Measurements from ENCODE around the gene ZNF654.
A peak's percentile ranks its signal among the peaks of the same experiment; 100 is the strongest.
"Not testable (repeated sequence)": the region's sequence is repeated elsewhere in the genome, so short reads cannot be mapped to it uniquely, and the experiment has no call there.

Gene ZNF654
- long read RNA-seq, full-length matches to known transcripts, result 40 of 73 reads
- long read RNA-seq, partial matches to known transcripts, result 21 of 73 reads
- long read RNA-seq, other reads (novel, unspliced or antisense), result 12 of 73 reads

DNA sequence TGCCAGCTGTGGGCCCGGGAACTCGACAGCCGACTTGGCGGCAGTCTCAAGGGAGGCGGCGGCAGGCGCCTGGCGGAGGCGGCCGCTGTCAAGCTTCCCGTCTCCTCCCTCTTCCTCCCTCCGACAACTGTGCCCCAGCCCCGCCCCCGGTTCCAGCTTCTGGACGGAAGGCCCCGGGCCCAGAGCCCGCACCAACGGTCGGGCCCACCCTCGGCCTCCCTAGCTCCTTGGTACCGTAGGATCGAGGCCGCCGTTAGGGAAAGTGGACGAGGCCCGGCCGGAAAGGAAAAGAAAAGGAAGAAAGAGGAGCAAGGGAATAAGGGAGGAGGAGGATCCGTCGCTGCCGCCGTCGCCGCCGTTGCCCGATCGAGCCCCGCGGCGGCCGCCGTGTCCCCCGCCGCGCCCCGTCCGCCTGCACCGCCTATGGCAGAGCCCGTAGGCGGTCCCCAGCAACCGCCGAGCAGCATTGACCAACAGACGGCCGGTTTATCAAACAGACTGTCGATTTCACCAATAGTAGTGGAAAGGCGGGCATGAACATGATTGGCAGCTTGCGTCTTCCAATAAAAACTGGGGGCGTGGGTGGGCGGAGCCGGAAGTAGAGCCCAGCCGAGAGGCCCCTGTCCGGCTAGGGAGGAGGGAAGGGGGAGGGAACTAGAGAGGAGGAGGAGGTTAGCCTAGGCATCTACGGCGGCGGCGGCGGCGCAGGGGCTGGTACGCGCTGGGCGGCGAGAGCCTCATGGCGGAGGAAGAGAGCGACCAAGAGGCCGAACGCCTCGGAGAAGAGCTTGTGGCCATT, at the start of gene ZNF654, which contains the start of gene CGGBP1:
TSS of gene ZNF654 (plus strand) at position 675 of the 799 bp plus-strand sequence. CDS start at position 740, 65 bp downstream.
TSS of gene CGGBP1 (minus strand) at position 425 of the 799 bp plus-strand sequence. CDS start 3,029 bp downstream, outside the sequence.
- no peaks in the 10 kb centered on the region for H3K27me3 ChIP-seq (ENCODE audit: insufficient read depth, poor library complexity, severe bottlenecking)
- peak within 1 kb of the TSS; percentile 92 for H3K4me3 ChIP-seq (replicated peaks; ENCODE audit: insufficient read depth, low read length)
- peak within 1 kb of the TSS; percentile 96 for H3K27ac ChIP-seq (replicated peaks)
- DNase-seq (ENCODE audit: low read depth in 1 of 2, low spot score in 1 of 2), result peak; percentile 85 to 99
- TF ChIP-seq, protein P1, sequence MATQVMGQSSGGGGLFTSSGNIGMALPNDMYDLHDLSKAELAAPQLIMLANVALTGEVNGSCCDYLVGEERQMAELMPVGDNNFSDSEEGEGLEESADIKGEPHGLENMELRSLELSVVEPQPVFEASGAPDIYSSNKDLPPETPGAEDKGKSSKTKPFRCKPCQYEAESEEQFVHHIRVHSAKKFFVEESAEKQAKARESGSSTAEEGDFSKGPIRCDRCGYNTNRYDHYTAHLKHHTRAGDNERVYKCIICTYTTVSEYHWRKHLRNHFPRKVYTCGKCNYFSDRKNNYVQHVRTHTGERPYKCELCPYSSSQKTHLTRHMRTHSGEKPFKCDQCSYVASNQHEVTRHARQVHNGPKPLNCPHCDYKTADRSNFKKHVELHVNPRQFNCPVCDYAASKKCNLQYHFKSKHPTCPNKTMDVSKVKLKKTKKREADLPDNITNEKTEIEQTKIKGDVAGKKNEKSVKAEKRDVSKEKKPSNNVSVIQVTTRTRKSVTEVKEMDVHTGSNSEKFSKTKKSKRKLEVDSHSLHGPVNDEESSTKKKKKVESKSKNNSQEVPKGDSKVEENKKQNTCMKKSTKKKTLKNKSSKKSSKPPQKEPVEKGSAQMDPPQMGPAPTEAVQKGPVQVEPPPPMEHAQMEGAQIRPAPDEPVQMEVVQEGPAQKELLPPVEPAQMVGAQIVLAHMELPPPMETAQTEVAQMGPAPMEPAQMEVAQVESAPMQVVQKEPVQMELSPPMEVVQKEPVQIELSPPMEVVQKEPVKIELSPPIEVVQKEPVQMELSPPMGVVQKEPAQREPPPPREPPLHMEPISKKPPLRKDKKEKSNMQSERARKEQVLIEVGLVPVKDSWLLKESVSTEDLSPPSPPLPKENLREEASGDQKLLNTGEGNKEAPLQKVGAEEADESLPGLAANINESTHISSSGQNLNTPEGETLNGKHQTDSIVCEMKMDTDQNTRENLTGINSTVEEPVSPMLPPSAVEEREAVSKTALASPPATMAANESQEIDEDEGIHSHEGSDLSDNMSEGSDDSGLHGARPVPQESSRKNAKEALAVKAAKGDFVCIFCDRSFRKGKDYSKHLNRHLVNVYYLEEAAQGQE (IDR thresholded peaks at IDR 0.05; ENCODE audit: insufficient replicate concordance, low read depth), result no peak
- TF ChIP-seq SPI1 (IDR thresholded peaks at IDR 0.05; ENCODE audit: borderline replicate concordance, low read depth) (peak; percentile 28), GABPA (IDR thresholded peaks at IDR 0.05; ENCODE audit: low read depth) (peak; percentile 89), POLR2AphosphoS5 (IDR thresholded peaks at IDR 0.05; ENCODE audit: low read depth) (peak; percentile 83)
- TF ChIP-seq, protein P2, sequence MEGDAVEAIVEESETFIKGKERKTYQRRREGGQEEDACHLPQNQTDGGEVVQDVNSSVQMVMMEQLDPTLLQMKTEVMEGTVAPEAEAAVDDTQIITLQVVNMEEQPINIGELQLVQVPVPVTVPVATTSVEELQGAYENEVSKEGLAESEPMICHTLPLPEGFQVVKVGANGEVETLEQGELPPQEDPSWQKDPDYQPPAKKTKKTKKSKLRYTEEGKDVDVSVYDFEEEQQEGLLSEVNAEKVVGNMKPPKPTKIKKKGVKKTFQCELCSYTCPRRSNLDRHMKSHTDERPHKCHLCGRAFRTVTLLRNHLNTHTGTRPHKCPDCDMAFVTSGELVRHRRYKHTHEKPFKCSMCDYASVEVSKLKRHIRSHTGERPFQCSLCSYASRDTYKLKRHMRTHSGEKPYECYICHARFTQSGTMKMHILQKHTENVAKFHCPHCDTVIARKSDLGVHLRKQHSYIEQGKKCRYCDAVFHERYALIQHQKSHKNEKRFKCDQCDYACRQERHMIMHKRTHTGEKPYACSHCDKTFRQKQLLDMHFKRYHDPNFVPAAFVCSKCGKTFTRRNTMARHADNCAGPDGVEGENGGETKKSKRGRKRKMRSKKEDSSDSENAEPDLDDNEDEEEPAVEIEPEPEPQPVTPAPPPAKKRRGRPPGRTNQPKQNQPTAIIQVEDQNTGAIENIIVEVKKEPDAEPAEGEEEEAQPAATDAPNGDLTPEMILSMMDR (IDR thresholded peaks at IDR 0.05; ENCODE audit: insufficient read depth, low read length), result no peak

DNA sequence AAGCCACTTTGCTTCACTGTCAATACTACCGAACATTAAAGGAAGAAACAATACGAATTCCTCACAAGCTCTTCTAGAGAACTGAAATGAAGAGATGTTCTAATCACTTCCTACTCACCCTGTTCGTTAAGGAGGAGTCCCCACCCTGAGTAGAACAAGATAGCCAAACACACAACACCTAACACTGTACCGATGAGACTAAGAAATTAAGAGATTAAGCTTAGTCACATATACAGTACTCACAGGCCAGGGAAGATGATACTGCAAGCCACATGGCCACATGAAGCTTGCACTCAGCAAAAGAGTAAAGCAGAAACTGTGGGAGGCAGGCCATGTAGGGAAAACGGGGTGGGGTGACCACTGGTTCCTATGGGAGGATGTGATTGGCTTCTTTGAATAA, 48.2 kb upstream of the ZNF654 start:
- H3K27ac ChIP-seq (replicated peaks), result no peak overlapping the region
- no peaks in the 10 kb centered on the region for H3K27me3 ChIP-seq (ENCODE audit: insufficient read depth, poor library complexity, severe bottlenecking)
- no peak for DNase-seq (ENCODE audit: low read depth in 1 of 2, low spot score in 1 of 2)
- H3K4me3 ChIP-seq (replicated peaks; ENCODE audit: insufficient read depth, low read length), result no peak overlapping the region
- TF ChIP-seq SPI1 (IDR thresholded peaks at IDR 0.05; ENCODE audit: borderline replicate concordance, low read depth), result no peak
- TF ChIP-seq GABPA (IDR thresholded peaks at IDR 0.05; ENCODE audit: low read depth), result no peak
- no peak for TF ChIP-seq POLR2AphosphoS5 (IDR thresholded peaks at IDR 0.05; ENCODE audit: low read depth)
- TF ChIP-seq, protein P2 (IDR thresholded peaks at IDR 0.05; ENCODE audit: insufficient read depth, low read length), result no peak
- TF ChIP-seq, protein P1 (IDR thresholded peaks at IDR 0.05; ENCODE audit: insufficient replicate concordance, low read depth), result no peak

DNA sequence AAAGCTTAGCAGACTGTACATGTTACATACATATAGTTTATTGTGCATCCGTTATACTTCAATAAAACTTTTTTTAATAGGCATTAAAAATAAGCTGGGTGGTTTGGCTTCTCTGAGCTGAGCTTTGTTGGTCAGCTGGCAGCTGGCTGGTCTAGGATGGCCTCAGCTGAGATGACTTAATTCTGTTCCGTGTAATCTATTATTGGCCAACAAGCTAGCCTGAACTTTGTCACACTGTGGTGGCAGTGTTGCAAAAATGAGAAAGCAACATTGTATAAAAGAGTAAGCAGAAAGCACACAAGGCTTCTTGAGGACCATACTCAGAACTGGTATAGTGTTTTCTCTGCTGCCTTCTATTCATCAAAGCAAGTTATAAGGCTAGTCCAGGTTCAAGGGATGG, 45.5 kb upstream of the ZNF654 start:
- DNase-seq (ENCODE audit: low read depth in 1 of 2, low spot score in 1 of 2), result no peak
- TF ChIP-seq POLR2AphosphoS5 (IDR thresholded peaks at IDR 0.05; ENCODE audit: low read depth), result no peak
- H3K27ac ChIP-seq (replicated peaks), result no peak overlapping the region
- no peak overlapping the region for H3K4me3 ChIP-seq (replicated peaks; ENCODE audit: insufficient read depth, low read length)
- H3K27me3 ChIP-seq (ENCODE audit: insufficient read depth, poor library complexity, severe bottlenecking), result no peaks in the 10 kb centered on the region

DNA sequence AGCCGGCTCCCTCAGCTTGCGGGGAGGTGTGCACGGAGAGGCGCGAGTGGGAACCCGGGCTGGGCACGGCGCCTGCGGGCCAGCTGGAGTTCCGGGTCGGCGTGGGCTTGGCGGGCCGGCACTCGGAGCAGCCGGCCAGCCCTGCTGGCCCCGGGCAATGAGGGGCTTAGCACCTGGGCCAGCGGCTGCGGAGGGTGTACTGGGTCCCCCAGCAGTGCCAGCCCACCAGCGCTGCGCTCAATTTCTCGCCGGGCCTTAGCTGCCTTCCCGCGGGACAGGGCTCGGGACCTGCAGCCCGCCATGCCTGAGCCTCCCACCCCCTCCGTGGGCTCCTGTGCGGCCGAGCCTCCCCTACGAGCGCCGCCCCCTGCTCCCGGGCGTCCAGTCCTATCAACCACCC, 43.4 kb upstream of the ZNF654 start:
- not testable (repeated sequence) for H3K27me3 ChIP-seq (ENCODE audit: insufficient read depth, poor library complexity, severe bottlenecking); H3K27ac ChIP-seq (replicated peaks); DNase-seq (ENCODE audit: low read depth in 1 of 2, low spot score in 1 of 2); H3K4me3 ChIP-seq (replicated peaks; ENCODE audit: insufficient read depth, low read length)
